HL-60/S4 treated with phorbol 12-myristate 13-acetate at 8.2 ng/mL for 4 days and 3 days (cell line): ENCODE measurements around the gene PRUNE2.

Experiments
- in situ Hi-C: fragments of 300-500 bp; cut with MboI; formaldehyde crosslinking; loops from 2 replicates; pipeline ENCODE4 v1.15.0; 2022; ENCODE audit warnings: low sequenced_read_pairs

Gene PRUNE2

DNA sequence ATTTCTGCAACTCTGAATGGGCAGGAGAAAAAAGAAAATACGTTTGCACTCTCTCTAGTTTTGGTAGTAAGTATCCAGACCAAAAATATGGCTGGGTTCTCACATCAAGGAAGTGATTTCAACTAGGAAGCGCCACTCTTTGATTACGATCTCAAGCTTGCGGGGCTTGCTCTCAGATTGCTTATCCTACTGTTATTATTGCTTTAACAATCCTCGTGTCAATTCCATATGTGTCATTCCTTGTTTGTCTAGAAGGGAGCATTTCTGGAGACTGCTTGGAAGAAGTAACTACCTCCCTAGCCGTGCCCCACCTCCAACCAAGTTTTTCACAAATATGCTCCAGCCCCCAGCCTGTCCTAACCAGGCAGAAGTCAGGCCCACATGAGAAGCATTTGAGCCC, 3.5 kb downstream of the PRUNE2 start:
- in situ Hi-C loops, result no loop called here

DNA sequence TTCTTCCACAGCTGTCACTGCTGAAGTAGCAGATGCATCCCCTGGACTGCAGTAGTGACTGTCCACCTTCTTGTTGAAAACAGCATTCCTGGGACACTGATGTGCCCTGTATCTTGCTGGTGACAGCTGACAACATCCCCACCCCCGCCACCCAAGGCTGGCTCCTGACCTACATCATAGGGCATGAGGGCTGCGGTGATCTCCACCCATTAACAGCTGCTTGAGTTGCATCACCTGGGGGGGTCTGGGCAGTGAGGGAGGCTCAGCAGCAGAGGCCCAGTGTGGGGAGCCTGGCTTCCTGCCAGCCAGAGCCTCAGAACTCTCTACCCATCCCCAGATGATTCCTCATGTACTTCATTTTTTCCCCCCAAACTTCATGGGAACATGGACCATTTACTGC, 4.1 kb downstream of the PRUNE2 start:
- in situ Hi-C loops, result no loop called here

DNA sequence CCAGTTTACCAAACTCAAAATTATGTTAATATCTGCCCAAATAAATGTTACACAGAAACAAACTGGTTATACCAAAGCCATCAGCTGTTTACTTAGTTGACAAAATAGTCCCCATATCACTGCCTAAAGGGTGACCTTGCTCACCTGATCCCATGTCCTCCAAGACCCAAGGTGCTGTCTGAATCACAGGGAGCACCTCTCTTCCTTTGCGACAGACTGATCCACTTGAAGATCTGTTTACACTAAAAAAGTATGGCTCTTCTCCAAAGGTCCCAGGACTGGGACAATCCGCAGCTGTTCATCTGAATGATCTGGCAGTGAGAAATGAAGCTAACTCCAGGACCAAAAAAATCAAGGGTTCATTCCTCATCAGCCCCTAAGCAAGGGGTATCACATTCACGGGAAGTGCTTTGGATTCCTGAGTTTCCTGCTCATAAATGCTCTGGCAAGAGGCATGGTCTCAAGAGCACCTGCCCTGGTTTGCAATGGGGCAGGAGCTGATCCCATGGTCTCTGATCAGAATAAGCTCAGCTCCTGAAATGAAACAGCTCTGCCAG, 5.0 kb downstream of the PRUNE2 start:
- in situ Hi-C loops, result no loop called here

DNA sequence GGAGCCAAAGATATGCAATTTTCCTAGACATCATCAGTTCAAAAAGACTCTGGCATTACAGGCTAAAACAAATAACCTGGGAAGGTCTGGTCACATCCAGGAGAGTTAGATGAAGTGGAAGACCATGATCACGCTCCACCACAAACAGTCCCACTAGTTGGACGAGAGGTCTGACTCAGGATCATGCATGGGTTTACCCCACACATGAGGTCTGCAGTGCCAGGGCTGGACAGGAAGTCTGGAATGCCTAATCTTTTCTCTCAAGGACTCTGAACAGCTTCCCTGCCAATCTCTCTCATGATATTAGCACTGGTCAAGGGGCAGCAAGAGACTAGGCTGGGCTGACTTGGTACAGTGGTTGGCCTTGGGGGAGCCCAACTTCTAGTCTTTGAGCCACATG, 7.1 kb downstream of the PRUNE2 start:
- in situ Hi-C loops, result no loop called here

DNA sequence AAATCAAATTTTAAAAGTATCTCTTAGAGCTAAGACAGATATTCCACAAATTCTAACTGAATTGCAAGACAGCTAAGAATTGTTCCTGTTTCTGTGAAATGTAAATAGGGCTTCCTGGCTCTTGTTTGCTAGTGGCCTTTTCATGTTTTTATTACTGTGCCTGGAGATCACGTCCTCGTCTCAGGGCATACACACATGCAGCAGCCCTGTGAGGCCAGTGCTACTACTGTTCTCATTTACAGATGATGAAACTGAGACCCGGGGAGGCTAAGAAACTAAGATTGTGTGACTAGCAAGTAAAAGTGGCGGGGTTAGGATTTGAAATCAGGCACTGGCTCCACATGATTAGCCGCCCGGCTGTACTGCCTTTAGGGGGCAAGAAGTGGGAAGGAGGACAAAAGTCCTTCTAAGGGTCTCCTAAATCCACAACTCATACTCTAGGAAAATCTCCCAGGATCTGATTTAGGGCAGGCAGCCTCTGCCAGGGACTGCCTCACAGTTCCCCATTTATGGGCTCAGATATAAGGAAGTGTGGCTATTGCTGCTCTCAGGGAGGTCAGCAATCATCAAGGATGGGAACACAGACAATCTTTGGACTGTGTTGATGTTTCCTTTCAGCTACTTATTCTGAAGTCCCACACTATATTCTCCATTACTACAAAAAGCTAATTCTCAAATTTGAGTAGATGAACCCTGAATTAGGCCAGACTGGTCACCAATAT, 7.9 kb downstream of the PRUNE2 start:
- in situ Hi-C loops, result no loop called here

DNA sequence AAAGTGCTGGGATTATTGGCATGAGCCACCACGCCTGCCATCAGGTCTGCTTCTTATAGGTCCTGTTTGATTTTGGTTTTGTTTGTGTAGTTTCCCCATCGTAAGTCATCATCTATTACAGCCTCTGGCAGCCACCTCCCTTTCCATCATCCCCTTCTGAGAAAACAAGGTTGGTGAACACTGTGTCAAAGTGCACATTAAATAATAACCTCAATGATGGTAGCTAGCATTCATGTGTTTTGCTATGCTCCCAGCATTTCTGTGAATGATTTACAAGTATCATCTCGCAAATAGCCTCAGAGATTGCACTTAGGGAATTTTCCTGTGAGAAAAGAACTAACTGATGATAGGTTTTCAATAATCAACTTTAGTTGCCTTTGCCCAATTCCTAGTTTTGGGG, 9.9 kb downstream of the PRUNE2 start:
- in situ Hi-C loops, result no loop called here

DNA sequence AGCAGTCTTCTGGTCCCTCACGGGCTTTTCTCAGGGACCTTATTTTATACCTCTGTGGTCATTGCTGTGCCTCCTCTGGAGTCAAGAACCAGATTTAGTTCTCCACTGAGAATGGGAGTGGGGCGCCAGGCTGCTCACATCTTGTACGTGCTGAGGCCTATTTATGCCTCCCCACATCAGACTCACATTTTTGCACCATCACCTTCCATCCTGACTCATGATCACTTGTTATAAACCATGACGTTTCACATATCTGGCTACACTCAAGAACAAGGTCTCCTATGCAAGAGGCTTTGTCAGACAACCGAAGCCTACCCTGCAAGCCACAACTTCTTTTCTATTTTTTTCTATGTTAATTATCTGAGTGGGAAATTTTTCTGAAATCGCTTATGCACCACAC, 10.7 kb downstream of the PRUNE2 start:
- in situ Hi-C loops, result no loop called here

DNA sequence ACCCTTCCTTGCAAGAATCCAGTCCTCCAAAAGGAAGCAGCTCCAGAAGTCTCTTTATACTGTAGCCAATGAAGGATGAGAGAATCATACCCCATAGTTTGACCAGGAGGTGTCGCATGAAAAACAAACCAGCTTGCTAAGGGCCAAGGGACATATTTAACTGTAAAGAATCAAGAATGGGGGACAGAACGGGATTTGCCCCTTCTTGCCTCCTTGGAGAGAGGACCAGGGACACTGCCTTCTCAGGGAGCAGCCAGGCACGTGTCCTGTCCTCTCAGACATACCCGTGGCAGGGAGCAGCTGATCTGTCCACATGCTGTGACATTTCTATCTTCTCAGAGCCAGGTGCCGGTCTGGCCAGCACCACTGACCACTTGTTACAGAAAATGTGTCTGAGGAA, 11.7 kb downstream of the PRUNE2 start:
- in situ Hi-C loops, result no loop called here

DNA sequence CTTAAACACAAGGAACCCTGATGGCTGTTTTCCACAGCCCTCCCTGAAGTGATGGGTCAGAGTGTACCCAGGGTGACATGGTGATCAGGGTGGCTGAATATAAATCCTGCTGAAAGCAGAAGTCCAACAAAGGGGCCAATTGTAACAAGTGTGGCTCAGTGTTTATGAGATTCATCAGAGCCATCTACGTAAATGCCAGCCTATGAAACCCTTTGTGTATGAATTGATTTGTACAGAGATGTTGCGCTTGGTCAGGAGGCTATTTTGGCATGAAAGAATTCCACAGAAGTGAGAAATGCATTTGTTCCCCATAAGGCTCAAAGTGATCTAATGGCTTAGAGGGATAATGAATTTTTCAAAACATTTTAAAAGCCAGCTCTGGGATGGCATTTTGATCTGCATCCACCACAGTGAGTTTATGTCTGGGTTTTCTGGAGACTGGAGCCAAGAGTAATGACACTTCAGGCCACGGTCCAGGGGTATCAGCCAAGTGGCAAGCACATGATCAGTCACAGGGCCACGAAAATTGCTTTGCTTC, 12.4 kb downstream of the PRUNE2 start:
- in situ Hi-C loops, result no loop called here

DNA sequence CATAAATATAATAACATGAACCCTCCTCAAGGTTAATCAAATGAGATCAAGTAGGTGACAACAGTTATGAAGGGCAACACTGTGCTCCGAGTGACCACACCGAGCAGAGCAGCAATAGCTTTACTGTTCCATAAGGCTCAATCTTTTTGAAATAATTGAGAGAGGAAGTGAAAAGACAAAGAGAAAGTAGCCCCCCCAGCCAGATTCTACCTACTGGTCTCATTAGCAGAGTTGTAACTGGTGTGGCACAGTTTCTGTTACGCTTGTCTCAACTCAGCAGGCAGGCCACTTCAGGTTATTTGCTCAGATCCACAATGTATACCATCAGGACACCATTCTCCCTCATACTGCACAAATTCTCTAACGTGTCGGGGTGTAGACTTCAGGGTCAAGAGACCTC, 14.0 kb downstream of the PRUNE2 start:
- in situ Hi-C loops, result no loop called here

DNA sequence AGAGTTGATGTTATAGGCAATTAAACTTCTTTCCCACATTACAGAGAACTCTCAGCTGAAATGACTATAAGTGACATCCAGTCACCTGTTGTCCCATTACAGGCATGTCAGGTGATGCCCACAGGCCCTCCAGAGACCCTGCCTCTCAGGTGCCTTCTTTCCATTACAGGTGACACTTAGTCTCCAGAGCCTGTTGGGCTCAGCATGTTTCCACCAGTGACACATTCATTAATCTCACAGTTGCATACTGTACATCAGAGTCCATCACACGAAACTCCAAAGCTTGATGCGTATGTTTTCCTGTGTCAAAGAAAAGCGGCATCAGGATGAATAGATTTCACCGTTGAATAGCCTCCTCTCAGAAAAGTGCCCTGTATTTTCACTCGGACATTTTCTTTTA, 14.6 kb downstream of the PRUNE2 start:
- in situ Hi-C loops, result no loop called here

DNA sequence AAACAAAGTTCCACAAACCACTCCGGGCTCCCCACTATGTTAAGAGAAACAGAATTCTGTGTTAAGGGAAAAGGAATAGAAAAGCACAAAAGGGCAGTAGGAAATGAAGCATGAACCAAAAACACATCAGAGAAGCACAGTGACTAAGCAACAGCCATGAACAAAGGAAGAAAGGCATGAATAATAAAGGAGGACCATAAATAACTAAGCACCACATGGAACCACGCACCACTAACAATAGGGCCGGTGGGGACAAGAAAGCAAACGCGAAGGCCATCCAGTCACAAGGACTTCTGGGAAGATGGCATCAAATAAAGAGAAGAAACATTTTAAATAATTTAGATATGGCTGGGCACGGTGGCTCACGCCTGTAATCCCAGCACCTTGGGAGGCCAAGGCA, 18.0 kb downstream of the PRUNE2 start:
- in situ Hi-C loops, result no loop called here

DNA sequence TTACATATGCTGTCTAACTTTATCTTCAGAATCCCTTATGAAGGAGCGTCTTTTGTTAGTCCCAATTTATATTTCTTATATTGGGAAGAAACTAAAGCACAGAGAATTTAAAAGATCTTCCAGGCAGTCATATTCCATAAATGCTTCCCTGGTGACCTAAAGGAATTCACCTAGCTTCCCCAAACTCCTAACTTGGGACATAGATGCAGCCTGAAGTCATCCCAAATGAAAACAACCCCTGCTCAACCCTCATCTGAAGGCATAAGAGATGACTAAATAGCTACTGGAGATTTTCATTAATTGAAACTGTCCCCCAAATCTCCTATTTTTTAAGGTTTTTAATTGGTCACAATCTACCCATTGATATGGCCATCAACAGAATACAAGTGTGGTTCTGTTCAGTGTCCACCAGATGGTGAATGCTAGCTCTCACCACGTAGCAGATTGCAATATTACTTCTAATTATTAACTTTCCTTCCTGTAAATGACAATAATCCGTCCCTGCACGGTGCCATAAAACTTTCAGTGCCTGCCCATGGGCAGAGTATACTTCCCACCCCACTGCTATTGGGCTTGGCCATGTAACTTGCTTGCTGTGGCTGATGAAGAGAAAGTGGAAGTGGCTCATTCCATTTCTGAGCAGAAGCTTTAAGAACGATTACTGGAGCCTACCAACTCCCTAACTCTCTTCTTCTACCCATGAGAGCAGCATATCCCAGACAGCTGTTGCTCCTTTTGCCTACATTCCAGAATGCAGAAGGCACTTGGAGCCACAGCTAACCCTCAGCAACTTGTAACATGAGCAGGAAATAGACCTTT, 18.7 kb downstream of the PRUNE2 start:
- in situ Hi-C loops, result no loop called here

DNA sequence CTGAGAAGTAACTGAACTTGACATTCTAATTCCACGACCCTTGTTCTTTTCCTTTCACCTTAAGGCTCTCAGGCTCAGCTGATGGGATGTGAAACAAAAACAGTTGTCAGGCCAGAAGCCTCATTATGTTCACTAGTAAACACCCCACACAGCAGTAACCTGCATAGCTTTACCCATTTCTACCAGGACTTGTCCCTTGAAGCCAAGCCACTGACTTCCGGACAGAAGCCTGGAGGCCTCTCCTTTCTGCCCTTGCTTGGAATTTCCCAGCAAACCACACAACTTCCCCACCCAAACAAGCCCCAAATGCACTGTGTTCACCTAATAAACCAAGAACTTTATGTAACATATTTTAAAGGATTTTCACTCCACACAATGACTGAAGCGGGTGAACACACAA, 19.6 kb downstream of the PRUNE2 start:
- in situ Hi-C loops, result no loop called here

DNA sequence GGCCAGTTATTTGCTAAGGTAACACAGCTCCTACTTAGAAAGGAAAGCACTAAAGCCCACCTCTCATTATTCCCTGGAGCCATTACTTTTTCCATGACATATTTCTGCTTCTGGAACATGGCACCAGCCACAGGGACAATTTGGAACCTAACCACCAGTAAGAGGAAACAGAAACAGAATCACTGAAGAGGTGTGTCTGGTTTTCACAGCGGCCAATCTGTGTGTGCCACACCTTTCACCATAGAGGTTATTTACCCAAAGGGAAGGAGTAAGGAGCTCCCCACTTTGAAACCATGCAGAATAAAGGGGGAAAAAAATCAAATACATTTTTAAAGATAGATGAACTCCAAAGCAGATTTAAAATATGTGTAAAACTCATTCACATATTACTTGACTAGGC, 21.1 kb downstream of the PRUNE2 start:
- in situ Hi-C loops, result no loop called here

DNA sequence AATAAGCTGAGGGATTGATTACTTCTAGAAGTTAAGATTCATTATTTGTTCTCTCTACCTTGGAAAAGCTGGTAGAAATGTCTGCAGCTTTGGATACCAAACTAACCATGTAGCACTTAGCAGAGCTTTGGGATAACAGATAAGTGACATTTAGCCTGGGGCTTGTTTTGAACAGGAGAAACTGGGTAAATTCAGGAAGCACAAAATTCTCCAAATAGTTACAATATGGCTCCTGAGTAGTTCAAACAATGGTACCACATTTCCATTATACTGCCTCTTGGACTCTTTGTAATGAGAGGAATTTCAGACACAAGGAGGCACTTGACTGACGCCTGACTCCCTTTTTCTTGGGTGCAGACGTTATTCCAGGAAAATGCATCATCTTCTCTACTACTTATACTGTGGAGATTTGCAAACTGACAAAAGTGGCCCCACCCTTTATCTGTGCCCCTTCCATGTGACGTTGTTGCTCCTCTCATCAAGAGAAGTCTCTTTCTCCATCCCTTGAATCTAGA, 22.5 kb downstream of the PRUNE2 start:
- in situ Hi-C loops, result no loop called here

DNA sequence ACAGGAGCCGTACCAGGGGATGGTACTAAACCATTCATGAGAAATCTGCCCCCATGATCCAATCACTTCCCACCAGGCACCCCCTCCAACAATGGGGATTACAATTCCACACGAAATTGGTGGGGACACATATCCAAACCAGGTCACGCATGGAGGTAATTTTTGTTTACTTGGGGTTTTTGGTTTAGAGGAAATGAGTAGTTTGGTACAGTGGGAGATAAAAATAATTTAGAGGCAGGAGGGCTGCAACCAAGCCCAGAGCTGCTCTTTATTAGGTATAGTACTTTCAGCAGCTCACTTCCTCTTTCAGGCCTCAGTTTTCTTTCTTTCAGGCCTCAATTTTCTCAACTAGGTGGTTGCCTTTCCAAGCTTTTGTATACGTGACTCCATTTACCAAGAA, 23.2 kb downstream of the PRUNE2 start:
- in situ Hi-C loops, result no loop called here

DNA sequence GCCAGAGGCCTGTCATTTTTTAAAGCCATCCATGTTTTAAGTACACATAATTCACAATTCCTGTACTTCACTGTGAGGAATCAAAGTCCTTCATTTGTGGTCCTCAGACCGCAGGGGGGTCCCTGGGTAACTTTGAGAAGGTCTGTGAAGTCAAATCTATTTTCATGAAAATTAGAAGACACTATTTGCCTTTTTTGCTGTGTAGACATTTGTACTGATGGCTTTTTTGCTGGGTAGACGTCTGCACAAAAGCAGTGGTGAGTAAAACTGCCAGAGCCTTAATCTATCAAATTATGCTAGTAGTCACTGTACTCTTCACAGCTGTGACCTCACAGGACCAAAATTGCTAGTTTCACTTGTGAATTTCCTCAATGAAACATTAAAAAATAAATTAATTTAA, 25.7 kb downstream of the PRUNE2 start:
- in situ Hi-C loops, result no loop called here

DNA sequence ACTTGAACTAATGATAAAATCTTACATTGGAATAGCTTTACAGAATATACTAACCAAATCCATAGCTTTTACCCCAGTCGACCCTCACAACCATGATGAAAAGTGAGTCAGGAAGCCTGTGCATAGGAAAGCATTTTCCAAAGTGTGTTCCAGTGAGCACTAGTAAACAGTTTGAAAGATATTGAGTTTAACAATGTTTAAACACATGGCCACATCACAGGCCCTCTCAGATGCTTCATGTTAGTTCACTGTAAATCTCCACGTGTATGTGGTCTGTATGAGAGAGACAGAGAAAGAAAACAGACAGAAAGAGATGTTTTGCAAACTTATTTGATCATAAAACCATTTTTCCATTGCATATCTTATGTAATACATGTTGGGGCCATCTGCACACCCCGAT, 27.0 kb downstream of the PRUNE2 start:
- in situ Hi-C loops, result no loop called here

DNA sequence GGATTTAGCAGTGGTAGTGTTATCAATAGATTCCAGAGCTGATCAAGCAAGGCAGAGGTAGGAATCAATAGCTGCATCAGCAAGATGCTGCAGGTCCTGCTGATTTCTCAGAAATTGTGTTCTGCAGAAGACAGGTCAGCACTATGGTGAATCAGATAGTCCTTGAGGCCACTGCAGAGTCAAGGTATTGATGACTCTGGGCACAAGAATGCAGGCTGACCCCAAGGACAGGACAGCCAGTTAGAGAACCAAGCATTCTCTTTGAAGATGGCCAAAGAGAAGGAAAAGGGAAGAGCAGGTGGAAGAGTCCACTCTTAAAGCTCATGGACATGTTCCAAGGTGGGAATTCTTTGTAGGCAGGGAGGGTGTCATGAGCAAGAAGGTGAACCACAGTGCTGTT, 28.0 kb downstream of the PRUNE2 start:
- in situ Hi-C loops, result no loop called here

DNA sequence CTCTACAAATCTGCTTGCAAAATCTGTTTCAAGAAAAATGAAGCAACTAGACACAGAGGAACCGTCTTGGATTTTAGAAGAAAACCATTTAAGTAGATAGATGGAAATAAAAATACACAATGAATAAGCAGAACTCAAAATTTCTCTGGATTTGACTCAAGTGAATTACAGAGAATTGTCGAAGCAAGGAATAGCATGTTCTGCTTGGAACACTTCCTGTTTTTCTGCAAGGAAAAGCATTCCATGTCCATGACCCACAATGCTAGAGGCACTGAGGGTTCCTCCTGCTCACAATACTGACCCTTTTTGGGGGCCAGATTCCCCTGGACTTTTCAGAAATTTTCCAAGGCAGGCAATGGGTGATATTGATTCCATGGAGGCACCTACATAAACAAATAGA, 29.8 kb downstream of the PRUNE2 start:
- in situ Hi-C loops, result no loop called here

DNA sequence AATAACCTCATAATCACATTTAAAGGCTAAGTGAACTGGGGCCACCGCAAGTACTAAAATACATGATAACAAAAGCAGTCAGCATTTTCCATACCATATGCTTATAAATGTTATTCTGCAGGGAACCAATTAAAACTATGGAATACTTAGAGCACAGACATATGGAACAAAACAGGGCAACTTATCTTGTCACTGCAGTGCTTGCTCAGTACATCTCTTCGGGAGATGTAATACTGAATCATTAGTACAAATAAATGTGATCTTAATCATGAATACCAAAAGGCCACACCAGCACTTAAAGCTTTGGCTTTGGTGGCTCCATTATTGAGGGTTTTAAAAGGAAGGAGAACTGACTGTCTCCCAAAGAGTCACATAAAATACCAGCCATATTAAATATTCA, 32.1 kb downstream of the PRUNE2 start:
- in situ Hi-C loops, result no loop called here
